BJ (cell line): ENCODE data around the gene ARID1A. TPM values are rescaled to one million over a fixed set of nuclear protein-coding genes. Genes with fewer than 3 reads are reported as not detected.

ENCODE experiments used
- CTCF ChIA-PET: fragments of 350-600 bp; formaldehyde crosslinking; extraction: SDS; loops from one replicate; lab custom pipeline; 2021; ENCODE audit warnings: antibody characterized with exemption, inconsistent platforms; lab: Yijun Ruan, JAX
- POLR2A ChIA-PET: fragments of 300-600 bp; sonication (Branson Sonifier 250); formaldehyde crosslinking; extraction: SDS; loops from one replicate; lab custom pipeline; 2021; ENCODE audit warnings: antibody characterized with exemption; lab: Charles Lee
- DNase-seq: peaks from one replicate; pipeline ENCODE4 v3.0.0-alpha.2; 2011; ENCODE audit warnings: low read depth
- H3K27me3 ChIP-seq: 2 replicates; pipeline ENCODE4 v1.6.0; 2011; ENCODE audit warnings: low read length; ENCODE audit not compliant: control insufficient read depth, insufficient read depth
- H3K36me3 ChIP-seq: 2 replicates; pipeline ENCODE4 v1.5.1; 2011; ENCODE audit warnings: low read length; ENCODE audit not compliant: control insufficient read depth, insufficient read depth
- H3K4me3 ChIP-seq: 2 replicates; pipeline ENCODE4 v1.5.1; 2011; ENCODE audit warnings: low read depth, mild to moderate bottlenecking, control low read depth, low read length
- polyA plus RNA-seq: library from polyadenylated mRNA; depleted of rRNA; stranded (reverse); fragments of >200 nt; gene quantifications from 2 replicates; pipeline ENCODE4 v1.2.3, GENCODE V29; 2011
- TF ChIP-seq, protein P1 (sequence below): IDR thresholded peaks from 2 replicates; pipeline ENCODE4 v1.5.1; 2011; ENCODE audit warnings: low read depth, mild to moderate bottlenecking, control low read depth, inconsistent platforms, low read length, moderate library complexity; ENCODE audit not compliant: insufficient read depth

Gene ARID1A
- polyA plus RNA-seq, 1 experiment = 16.0 TPM

DNA sequence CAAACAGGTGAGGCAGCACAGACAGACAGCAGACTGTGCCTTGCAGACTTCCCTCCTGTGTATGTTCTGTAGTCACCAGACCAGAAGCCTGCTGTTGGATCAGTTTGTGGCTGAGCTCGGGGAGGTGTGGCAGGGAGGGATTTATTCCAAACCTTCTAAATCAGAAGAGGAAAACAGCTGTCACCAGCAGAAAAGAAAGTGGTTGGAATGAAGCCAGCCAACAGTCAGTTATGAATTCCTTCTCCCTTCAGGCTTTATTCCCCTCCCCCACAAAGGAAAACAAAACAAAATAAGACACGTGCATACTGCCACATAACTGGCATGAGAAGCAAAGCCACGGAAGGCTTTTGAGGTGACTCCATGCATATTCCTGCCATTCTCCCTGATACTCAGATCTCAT lies 72.9 kb downstream of the ARID1A start:
- H3K36me3 ChIP-seq = peaks cover 15% of the 10 kb centered on the region
- CTCF ChIA-PET = interaction anchor here (1.5 to 2.5 kb wide), 2 partner anchors 9 to 20 kb away, joined by 5 to 9 read pairs; no protein-coding TSS in a partner anchor
- TF ChIP-seq, protein P1, sequence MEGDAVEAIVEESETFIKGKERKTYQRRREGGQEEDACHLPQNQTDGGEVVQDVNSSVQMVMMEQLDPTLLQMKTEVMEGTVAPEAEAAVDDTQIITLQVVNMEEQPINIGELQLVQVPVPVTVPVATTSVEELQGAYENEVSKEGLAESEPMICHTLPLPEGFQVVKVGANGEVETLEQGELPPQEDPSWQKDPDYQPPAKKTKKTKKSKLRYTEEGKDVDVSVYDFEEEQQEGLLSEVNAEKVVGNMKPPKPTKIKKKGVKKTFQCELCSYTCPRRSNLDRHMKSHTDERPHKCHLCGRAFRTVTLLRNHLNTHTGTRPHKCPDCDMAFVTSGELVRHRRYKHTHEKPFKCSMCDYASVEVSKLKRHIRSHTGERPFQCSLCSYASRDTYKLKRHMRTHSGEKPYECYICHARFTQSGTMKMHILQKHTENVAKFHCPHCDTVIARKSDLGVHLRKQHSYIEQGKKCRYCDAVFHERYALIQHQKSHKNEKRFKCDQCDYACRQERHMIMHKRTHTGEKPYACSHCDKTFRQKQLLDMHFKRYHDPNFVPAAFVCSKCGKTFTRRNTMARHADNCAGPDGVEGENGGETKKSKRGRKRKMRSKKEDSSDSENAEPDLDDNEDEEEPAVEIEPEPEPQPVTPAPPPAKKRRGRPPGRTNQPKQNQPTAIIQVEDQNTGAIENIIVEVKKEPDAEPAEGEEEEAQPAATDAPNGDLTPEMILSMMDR = no peak
- POLR2A ChIA-PET = interaction anchor here (0.9 kb wide), 1 partner anchor 20 kb away, joined by 3 read pairs; no protein-coding TSS in a partner anchor
- H3K27me3 ChIP-seq = no peaks in the 10 kb centered on the region
- peak; percentile 69 for DNase-seq
- no peak overlapping the region for H3K4me3 ChIP-seq

DNA sequence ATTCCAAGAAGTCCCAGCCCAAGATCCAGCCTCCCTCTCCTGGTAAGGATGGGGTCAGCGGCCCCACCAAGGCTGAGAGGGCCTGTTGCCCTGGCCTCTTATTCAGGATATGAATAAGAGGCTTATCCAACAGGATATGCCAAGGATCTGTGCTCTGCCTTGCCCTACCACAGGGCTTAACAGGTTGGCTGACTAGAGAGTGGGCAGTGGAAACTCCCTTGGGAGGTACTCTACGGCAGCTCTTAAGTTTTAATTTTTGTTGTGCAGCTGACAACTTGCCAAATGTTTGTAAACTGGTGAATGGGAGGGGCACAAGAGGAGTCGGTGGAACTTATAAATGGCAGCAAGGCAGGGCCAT lies 75.4 kb downstream of the ARID1A start:
- POLR2A ChIA-PET = interaction anchor here (0.9 kb wide), 1 partner anchor 15 kb away, joined by 6 read pairs; no protein-coding TSS in a partner anchor
- no peaks in the 10 kb centered on the region for H3K27me3 ChIP-seq
- H3K4me3 ChIP-seq = no peak overlapping the region
- CTCF ChIA-PET = interaction anchor here (0.7 to 2.3 kb wide), 6 partner anchors 13 to 167 kb away, joined by 3 to 8 read pairs (median 5); no protein-coding TSS in a partner anchor
- no peak for DNase-seq
- H3K36me3 ChIP-seq = peaks cover 26% of the 10 kb centered on the region
- TF ChIP-seq, protein P1 = no peak

DNA sequence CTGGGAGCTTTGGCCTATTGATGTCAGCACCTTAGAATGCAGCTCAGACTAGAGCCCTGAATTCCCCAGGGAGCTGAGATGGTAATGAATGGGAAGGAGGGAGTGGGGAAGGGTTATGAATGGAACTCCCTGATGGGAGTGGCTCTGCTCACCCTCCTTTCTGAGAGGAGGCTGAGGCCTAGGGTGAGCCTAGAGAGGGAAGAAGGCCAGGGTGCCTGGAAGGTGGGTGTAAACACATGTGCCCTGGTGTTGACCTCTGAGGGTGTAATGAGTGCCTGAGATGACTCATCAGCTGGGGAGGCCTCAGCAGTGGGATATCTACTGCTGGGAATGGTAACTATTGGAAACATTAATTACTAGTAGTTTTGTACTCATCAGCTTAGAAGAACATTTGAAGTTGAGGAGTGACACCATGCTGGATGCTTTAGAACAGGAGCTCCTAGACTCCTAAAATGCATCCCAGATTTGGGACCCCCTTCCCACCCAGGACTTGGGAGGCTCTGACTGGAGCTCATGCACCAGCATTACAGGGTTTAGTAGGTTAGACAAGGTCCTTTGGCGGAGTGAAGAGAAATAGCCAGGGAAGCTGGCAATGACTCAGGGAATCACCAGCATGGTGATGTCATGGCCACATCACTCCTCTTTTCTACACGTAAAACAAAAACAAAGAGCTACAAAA lies 76.0 kb downstream of the ARID1A start:
- Histone ChIP-seq H3K4me3 (no peak overlapping the region), H3K27me3 (no peaks in the 10 kb centered on the region), H3K36me3 (peaks cover 26% of the 10 kb centered on the region)
- TF ChIP-seq, protein P1 = no peak
- ChIA-PET POLR2A (interaction anchor here (0.6 to 0.9 kb wide), 3 partner anchors 14 to 51 kb away, joined by 4 to 7 read pairs (median 6); no protein-coding TSS in a partner anchor), CTCF (interaction anchor here (0.6 to 2.3 kb wide), 7 partner anchors 13 to 301 kb away, joined by 3 to 8 read pairs (median 4); no protein-coding TSS in a partner anchor)
- peak; percentile 97 for DNase-seq

DNA sequence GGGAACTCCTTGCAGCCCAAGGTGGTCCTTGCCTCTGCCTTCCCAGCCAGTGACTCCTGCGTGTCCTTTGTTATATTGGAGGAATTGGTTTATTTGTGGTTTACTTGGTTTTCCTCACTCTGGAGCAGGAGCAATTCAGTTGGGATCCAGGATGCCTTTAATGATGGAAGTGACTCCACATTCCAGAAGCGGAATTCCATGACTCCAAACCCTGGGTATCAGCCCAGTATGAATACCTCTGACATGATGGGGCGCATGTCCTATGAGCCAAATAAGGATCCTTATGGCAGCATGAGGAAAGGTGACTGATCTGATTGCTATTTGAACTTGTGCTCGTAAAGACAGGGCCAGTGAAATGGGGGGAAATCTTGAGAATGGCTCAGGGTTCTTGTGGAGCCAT lies 76.9 kb downstream of the ARID1A start:
- ChIA-PET CTCF (interaction anchor here (1.3 to 1.8 kb wide), 2 partner anchors 17 to 74 kb away, joined by 3 to 7 read pairs; no protein-coding TSS in a partner anchor), POLR2A (interaction anchor here (0.6 kb wide), 2 partner anchors 28 to 52 kb away, joined by 4 to 7 read pairs; no protein-coding TSS in a partner anchor)
- peaks cover 26% of the 10 kb centered on the region for H3K36me3 ChIP-seq
- DNase-seq = peak; percentile 98
- TF ChIP-seq, protein P1 = no peak
- H3K27me3 ChIP-seq = no peaks in the 10 kb centered on the region
- H3K4me3 ChIP-seq = no peak overlapping the region

DNA sequence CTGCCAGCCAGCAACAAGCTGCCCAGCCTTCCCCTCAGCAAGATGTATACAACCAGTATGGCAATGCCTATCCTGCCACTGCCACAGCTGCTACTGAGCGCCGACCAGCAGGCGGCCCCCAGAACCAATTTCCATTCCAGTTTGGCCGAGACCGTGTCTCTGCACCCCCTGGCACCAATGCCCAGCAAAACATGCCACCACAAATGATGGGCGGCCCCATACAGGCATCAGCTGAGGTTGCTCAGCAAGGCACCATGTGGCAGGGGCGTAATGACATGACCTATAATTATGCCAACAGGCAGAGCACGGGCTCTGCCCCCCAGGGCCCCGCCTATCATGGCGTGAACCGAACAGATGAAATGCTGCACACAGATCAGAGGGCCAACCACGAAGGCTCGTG lies 78.6 kb downstream of the ARID1A start:
- DNase-seq = no peak
- TF ChIP-seq, protein P1 = no peak
- H3K36me3 ChIP-seq = peaks cover 34% of the 10 kb centered on the region
- ChIA-PET POLR2A (no interaction called here), CTCF (interaction anchor here (1.8 kb wide), 1 partner anchor 15 kb away, joined by 7 read pairs; no protein-coding TSS in a partner anchor)
- no peaks in the 10 kb centered on the region for H3K27me3 ChIP-seq
- H3K4me3 ChIP-seq = no peak overlapping the region
